ENCODE results near the gene U2AF2. TPM values are rescaled to one million over a fixed set of nuclear protein-coding genes. Genes with fewer than 3 reads are reported as not detected.

The U2AF2 gene
- total RNA-seq, 1 experiment from 2014 or later = 411 TPM

DNA sequence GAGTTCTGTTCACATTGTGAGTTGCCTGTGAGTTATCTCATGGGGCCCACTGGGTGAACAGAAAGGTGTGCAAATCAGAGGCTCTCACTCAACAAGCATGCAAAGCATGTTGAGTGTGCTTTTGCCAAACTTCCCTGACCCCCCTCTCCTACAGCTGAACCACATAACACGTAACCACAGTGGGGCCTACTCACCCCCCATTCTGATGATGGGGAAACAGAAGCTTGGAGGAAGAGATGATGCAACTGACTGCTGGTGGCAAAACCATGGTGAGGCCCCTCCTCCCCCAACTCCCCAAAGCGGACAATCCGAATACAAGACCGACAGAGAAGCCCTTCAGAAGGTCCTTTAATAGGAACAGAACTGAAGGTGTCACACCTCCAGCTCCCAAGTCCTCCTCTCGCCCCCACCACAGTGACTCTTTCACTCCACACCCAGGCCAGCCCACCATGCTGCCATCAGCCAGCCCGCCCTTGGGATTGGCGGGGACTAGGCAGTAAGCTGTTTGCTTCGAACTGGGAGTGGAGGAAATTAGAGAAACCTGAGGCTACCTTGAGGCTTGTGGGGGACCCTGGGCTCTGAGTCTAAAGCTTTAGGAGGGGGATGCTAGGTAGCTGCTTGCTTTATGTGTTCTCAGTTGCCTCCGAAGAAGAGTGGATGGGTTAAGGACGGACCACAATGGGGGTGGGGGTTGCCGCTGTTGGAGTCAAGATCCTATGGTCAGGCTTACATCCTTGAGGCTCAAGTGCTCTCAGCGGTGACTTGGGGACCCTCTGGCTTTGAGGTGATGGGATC lies 34.2 kb upstream of the U2AF2 start:
- peaks cover 21% of the 10 kb centered on the region for H3K36me3 ChIP-seq (ENCODE audit: insufficient read depth, low read length, poor library complexity, severe bottlenecking)
- H3K4me3 ChIP-seq (ENCODE audit: low read depth, low read length, poor library complexity, severe bottlenecking) = no peak overlapping the region
- DNase-seq (ENCODE audit: low spot score) = no peak
- TF ChIP-seq CTCF (conservative IDR thresholded peaks at IDR 0.05; ENCODE audit: low read depth, low read length) = no peak
- TF ChIP-seq EZH2 (IDR thresholded peaks at IDR 0.05; ENCODE audit: borderline replicate concordance, low read depth, low read length, poor library complexity, severe bottlenecking) = no peak
- H3K27ac ChIP-seq (ENCODE audit: low read depth, low read length, poor library complexity, severe bottlenecking) = peak overlapping the region; percentile 13
- BruUV-seq (replicated peaks) = TSS peak; percentile 18
- H3K9me3 ChIP-seq (ENCODE audit: low read depth, low read length, poor library complexity, severe bottlenecking) = no peaks in the 10 kb centered on the region
- CTCF ChIA-PET = no interaction called here
- POLR2A ChIA-PET (ENCODE audit: low non-redundant PET) = interaction anchor here (0.6 kb wide), 2 partner anchors 16 to 1159 kb away, joined by 3 to 10 read pairs; no protein-coding TSS in a partner anchor
- H3K4me1 ChIP-seq (ENCODE audit: insufficient read depth, low read length, poor library complexity, severe bottlenecking) = peaks cover 5% of the 10 kb centered on the region
- H3K27me3 ChIP-seq (replicated peaks; ENCODE audit: insufficient read depth, low read depth, low read length, poor library complexity) = no peaks in the 10 kb centered on the region
- intact Hi-C loops (cut with micrococcal nuclease; ENCODE audit: unreplicated experiment) = no loop called here

DNA sequence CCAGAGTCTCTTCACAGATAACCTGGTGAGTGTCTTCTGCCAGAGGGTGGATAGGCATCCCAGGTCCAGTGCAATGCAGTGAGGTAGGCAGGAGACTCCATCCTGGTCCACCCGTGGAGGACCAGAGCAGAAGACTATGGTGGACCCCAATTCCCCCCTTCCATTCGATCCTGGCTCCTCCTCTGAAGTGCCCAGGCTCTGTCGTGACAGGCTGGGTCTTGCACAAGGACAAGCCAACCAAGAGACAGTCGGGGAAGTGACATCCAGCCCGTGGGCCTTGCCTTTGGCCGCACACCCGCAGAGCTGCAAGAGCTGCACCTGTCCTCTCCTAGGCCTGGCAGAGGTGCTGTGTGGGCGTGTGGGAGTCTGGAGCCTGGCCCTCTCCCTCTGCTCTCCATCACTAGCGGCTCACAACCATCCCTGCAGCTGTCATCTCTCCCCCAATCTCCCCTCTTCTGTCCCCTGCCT lies 33.6 kb upstream of the U2AF2 start:
- TF ChIP-seq CTCF (conservative IDR thresholded peaks at IDR 0.05; ENCODE audit: low read depth, low read length) (no peak), EZH2 (IDR thresholded peaks at IDR 0.05; ENCODE audit: borderline replicate concordance, low read depth, low read length, poor library complexity, severe bottlenecking) (no peak)
- Histone ChIP-seq H3K4me1 (ENCODE audit: insufficient read depth, low read length, poor library complexity, severe bottlenecking) (peaks cover 5% of the 10 kb centered on the region), H3K9me3 (ENCODE audit: low read depth, low read length, poor library complexity, severe bottlenecking) (no peaks in the 10 kb centered on the region), H3K27ac (ENCODE audit: low read depth, low read length, poor library complexity, severe bottlenecking) (no peak overlapping the region), H3K4me3 (ENCODE audit: low read depth, low read length, poor library complexity, severe bottlenecking) (no peak overlapping the region), H3K36me3 (ENCODE audit: insufficient read depth, low read length, poor library complexity, severe bottlenecking) (peaks cover 18% of the 10 kb centered on the region), H3K27me3 (replicated peaks; ENCODE audit: insufficient read depth, low read depth, low read length, poor library complexity) (no peaks in the 10 kb centered on the region)
- intact Hi-C loops (cut with micrococcal nuclease; ENCODE audit: unreplicated experiment) = no loop called here
- no TSS peak for BruUV-seq (replicated peaks)
- no peak for DNase-seq (ENCODE audit: low spot score)
- CTCF ChIA-PET = no interaction called here
- POLR2A ChIA-PET (ENCODE audit: low non-redundant PET) = interaction anchor here (0.6 kb wide), 1 partner anchor 16 kb away, joined by 3 read pairs; no protein-coding TSS in a partner anchor

DNA sequence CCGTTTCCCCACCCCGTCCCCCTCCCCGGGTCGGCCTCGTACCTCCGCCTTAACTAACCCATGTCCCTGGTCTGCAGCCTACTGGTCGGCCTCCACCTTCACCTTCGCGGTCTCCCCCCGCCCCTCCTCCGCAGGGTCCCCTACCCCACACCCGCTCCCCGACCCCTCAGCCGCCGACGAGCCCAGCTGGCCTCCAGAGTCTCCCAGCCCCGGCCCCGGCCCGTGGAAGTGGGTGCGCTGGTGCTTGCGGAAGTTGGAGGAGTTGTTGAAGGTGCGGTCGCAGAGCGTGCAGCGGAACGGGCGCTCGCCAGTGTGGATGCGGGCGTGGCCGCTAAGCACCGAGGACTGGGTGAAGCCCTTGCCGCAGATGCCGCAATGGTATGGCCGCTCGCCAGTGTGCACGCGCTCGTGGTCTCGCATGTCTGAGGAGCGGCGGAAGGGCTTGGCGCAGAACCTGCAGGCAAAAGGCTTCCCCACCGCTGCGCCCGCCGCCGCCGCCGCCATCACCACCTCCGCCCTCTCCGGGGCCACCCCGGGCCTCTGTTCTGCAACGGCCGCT lies 33.1 kb upstream of the U2AF2 start:
- POLR2A ChIA-PET (ENCODE audit: low non-redundant PET) = no interaction called here
- TF ChIP-seq CTCF (conservative IDR thresholded peaks at IDR 0.05; ENCODE audit: low read depth, low read length) (no peak), EZH2 (IDR thresholded peaks at IDR 0.05; ENCODE audit: borderline replicate concordance, low read depth, low read length, poor library complexity, severe bottlenecking) (no peak)
- H3K4me1 ChIP-seq (ENCODE audit: insufficient read depth, low read length, poor library complexity, severe bottlenecking) = peaks cover 5% of the 10 kb centered on the region
- no peak overlapping the region for H3K4me3 ChIP-seq (ENCODE audit: low read depth, low read length, poor library complexity, severe bottlenecking)
- H3K27ac ChIP-seq (ENCODE audit: low read depth, low read length, poor library complexity, severe bottlenecking) = no peak overlapping the region
- BruUV-seq (replicated peaks) = no TSS peak
- CTCF ChIA-PET = no interaction called here
- no peaks in the 10 kb centered on the region for H3K27me3 ChIP-seq (replicated peaks; ENCODE audit: insufficient read depth, low read depth, low read length, poor library complexity)
- no peaks in the 10 kb centered on the region for H3K9me3 ChIP-seq (ENCODE audit: low read depth, low read length, poor library complexity, severe bottlenecking)
- intact Hi-C loops (cut with micrococcal nuclease; ENCODE audit: unreplicated experiment) = no loop called here
- no peak for DNase-seq (ENCODE audit: low spot score)
- peaks cover 12% of the 10 kb centered on the region for H3K36me3 ChIP-seq (ENCODE audit: insufficient read depth, low read length, poor library complexity, severe bottlenecking)
